ENCODE measurements around the gene NTSR1.

Gene NTSR1

DNA sequence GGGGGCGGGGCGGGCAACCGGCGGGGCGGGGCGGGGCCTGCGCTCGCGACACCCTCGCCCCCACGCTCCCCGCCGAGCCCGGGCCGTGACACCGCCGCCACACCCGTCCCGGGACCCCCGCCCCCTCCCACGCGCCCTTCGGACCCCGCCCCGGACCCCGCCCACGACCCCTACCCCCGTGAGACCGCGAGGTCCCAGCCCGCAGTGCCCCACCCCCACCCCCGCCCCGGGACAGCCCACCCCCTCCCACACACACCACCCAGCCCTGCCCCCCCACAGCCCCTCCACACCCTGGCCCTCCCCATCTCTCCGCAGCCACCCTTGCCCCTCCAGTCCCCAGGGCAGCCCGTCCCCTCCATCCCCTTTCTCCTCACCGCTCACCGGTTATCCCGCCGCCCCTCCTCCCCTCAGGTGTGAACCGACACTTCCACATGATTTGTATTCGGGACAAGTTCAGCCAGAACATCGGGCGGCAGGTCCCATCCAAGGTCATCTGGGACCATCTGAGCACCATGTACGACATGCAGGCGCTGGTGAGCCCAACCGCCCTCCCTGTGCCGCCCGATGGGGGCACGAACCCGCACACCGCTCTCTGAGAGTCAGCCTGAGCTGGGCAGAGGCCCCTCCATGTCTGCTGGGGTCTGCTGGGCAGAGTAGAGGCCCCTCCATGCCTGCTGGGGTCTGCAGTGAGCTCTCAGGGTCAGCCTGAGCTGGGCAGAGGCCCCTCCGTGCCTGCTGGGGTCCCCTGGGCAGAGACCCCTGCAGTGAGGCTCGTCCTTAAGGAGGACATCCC is 88.3 kb downstream of the NTSR1 start:
- no peaks in the 10 kb centered on the region for H3K27me3 ChIP-seq (replicated peaks in 2 of 5; ENCODE audit: control insufficient read depth in 4 of 5, insufficient read depth in 5 of 5, low read length in 4 of 5)
- peaks cover 0 to 34% (median 32%) of the 10 kb centered on the region in 4 experiments for H3K4me1 ChIP-seq (ENCODE audit: control extremely low read depth in 1 of 4, control insufficient read depth in 4 of 4, insufficient read depth in 4 of 4, low read length in 3 of 4)
- WGBS (ENCODE audit: insufficient coverage): 52% methylated on average over 23 of the region's 53 CpGs
- peak overlapping the region in 6 of 7 experiments; percentile 61 to 88 (median 74) for H3K4me3 ChIP-seq (ENCODE audit: control insufficient read depth in 1 of 7, extremely low read depth in 1 of 7, insufficient read depth in 4 of 7, low read depth in 2 of 7, low read length in 6 of 7)
- DNase-seq: no peak
- peaks cover 3 to 41% (median 29%) of the 10 kb centered on the region in 4 experiments for H3K36me3 ChIP-seq (ENCODE audit: control insufficient read depth in 4 of 4, insufficient read depth in 4 of 4, low read length in 3 of 4)
- ChIA-PET CTCF (interaction anchor here (2.1 to 2.4 kb wide), 2 partner anchors 11 to 14 kb away, joined by 8 to 13 read pairs; no protein-coding TSS in a partner anchor), POLR2A (no interaction called here)
- H3K27ac ChIP-seq (ENCODE audit: insufficient read depth in 1 of 2, low read depth in 1 of 2, low read length in 2 of 2, poor library complexity in 1 of 2, severe bottlenecking in 2 of 2): peak overlapping the region in 1 of 2 experiments; percentile 54
- H3K9me3 ChIP-seq (ENCODE audit: control extremely low read depth in 1 of 5, control insufficient read depth in 4 of 5, insufficient read depth in 2 of 5, low read depth in 1 of 5, low read length in 4 of 5): no peaks in the 10 kb centered on the region

DNA sequence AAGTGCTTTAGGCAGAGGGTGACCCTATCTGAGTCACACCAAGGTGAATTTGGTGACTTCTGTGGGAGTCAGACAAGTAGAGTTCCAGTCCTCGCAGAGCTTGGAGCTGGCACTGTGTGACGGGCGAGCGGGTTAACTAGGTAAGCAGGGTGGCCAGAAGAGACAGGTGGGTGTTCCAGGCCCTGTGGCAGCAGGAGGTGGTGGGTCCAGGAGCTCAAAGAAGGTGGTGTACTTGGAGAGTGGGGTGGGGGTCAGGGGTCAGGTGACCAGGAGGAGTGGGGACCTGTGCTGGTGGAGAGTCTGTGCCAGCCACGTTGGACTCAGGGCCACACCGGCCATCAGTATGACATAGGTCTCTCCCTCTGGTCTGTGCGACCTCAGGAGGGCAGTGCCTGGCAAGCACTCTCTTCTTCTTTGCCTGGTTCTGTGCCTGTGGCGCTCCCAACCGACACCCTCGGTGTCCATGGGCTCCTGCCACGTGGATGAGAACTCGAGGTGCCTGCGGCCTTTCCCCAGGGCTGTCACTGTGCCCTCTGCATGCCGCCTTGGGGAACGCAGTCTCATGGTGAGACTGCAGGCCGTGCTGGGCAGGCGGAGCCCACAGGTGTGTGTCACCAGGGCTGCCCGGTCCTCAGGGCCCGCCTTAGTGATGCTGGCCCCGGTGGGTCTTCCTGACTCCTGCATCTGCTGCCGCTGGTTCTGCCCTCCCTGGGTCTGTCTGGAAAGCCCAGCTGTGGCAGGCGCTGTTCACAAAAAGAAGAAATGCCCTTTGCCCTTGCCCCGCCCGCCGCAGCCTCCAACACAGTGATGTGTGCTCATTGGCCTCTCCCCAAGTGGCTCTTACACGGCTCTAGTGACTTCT is 89.3 kb downstream of the NTSR1 start:
- ChIA-PET POLR2A (no interaction called here), CTCF (interaction anchor here (1.9 to 2.4 kb wide), 3 partner anchors 10 to 13 kb away, joined by 8 to 13 read pairs (median 10); no protein-coding TSS in a partner anchor)
- Histone ChIP-seq H3K36me3 (ENCODE audit: control insufficient read depth in 4 of 4, insufficient read depth in 4 of 4, low read length in 3 of 4) (peaks cover 3 to 41% (median 29%) of the 10 kb centered on the region in 4 experiments), H3K4me3 (ENCODE audit: control insufficient read depth in 1 of 7, extremely low read depth in 1 of 7, insufficient read depth in 4 of 7, low read depth in 2 of 7, low read length in 6 of 7) (no peak overlapping the region), H3K27ac (ENCODE audit: insufficient read depth in 1 of 2, low read depth in 1 of 2, low read length in 2 of 2, poor library complexity in 1 of 2, severe bottlenecking in 2 of 2) (no peak overlapping the region), H3K4me1 (ENCODE audit: control extremely low read depth in 1 of 4, control insufficient read depth in 4 of 4, insufficient read depth in 4 of 4, low read length in 3 of 4) (peaks cover 0 to 40% (median 33%) of the 10 kb centered on the region in 4 experiments), H3K27me3 (replicated peaks in 2 of 5; ENCODE audit: control insufficient read depth in 4 of 5, insufficient read depth in 5 of 5, low read length in 4 of 5) (no peaks in the 10 kb centered on the region), H3K9me3 (ENCODE audit: control extremely low read depth in 1 of 5, control insufficient read depth in 4 of 5, insufficient read depth in 2 of 5, low read depth in 1 of 5, low read length in 4 of 5) (no peaks in the 10 kb centered on the region)
- WGBS (ENCODE audit: insufficient coverage): 94% methylated on average over 25 of the region's 26 CpGs
- no peak for DNase-seq

DNA sequence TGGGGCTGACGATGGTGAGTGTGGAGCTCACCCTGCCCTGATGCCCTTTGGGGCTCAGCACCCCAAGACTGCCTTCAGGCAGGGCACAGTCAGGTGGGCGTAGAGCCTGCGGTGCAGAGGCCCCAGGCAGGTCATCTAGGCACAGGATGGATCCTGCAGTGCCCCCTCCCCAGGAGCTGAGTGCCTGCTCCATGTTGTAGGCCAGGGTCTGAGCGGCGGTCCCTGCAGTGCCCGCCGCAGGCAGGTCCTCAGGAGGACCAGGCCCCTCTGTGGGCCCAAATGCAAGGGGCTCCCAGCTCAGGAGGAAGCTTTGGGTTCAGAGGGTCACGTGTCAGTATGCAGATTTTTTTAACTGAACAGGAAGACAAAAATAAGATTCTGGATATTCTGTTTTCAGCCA is 90.4 kb downstream of the NTSR1 start:
- WGBS (ENCODE audit: insufficient coverage): 96% methylated on average over 8 of the region's 8 CpGs
- H3K27me3 ChIP-seq (replicated peaks in 2 of 5; ENCODE audit: control insufficient read depth in 4 of 5, insufficient read depth in 5 of 5, low read length in 4 of 5): no peaks in the 10 kb centered on the region
- POLR2A ChIA-PET: no interaction called here
- H3K36me3 ChIP-seq (ENCODE audit: control insufficient read depth in 4 of 4, insufficient read depth in 4 of 4, low read length in 3 of 4): peaks cover 3 to 41% (median 29%) of the 10 kb centered on the region in 4 experiments
- CTCF ChIA-PET: interaction anchor here (1.9 kb wide), 1 partner anchor 10 kb away, joined by 10 read pairs; no protein-coding TSS in a partner anchor
- H3K4me1 ChIP-seq (ENCODE audit: control extremely low read depth in 1 of 4, control insufficient read depth in 4 of 4, insufficient read depth in 4 of 4, low read length in 3 of 4): peaks cover 0 to 43% (median 29%) of the 10 kb centered on the region in 4 experiments
- no peak overlapping the region for H3K4me3 ChIP-seq (ENCODE audit: control insufficient read depth in 1 of 7, extremely low read depth in 1 of 7, insufficient read depth in 4 of 7, low read depth in 2 of 7, low read length in 6 of 7)
- DNase-seq: no peak
- no peaks in the 10 kb centered on the region for H3K9me3 ChIP-seq (ENCODE audit: control extremely low read depth in 1 of 5, control insufficient read depth in 4 of 5, insufficient read depth in 2 of 5, low read depth in 1 of 5, low read length in 4 of 5)
- no peak overlapping the region for H3K27ac ChIP-seq (ENCODE audit: insufficient read depth in 1 of 2, low read depth in 1 of 2, low read length in 2 of 2, poor library complexity in 1 of 2, severe bottlenecking in 2 of 2)

DNA sequence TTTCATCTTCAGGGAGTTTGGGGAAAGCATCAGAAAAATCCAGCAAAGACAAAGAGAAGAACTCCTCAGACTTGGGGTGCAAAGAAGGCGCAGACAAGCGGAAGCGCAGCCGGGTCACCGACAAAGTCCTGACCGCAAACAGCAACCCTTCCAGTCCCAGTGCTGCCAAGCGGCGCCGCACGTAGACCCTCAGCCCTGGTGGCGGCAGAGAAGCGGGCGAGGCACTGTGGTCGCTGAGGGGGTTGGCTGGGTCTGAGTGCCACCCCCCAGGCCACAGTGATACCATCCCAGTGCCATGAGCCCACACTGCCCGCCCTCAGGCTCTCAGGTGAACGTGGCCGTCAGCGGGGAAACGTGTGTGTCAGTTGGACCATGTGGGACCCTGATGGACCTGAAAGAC is 90.8 kb downstream of the NTSR1 start:
- Histone ChIP-seq H3K27me3 (replicated peaks in 2 of 5; ENCODE audit: control insufficient read depth in 4 of 5, insufficient read depth in 5 of 5, low read length in 4 of 5) (no peaks in the 10 kb centered on the region), H3K36me3 (ENCODE audit: control insufficient read depth in 4 of 4, insufficient read depth in 4 of 4, low read length in 3 of 4) (peaks cover 3 to 41% (median 29%) of the 10 kb centered on the region in 4 experiments), H3K9me3 (ENCODE audit: control extremely low read depth in 1 of 5, control insufficient read depth in 4 of 5, insufficient read depth in 2 of 5, low read depth in 1 of 5, low read length in 4 of 5) (no peaks in the 10 kb centered on the region), H3K4me3 (ENCODE audit: control insufficient read depth in 1 of 7, extremely low read depth in 1 of 7, insufficient read depth in 4 of 7, low read depth in 2 of 7, low read length in 6 of 7) (no peak overlapping the region), H3K4me1 (ENCODE audit: control extremely low read depth in 1 of 4, control insufficient read depth in 4 of 4, insufficient read depth in 4 of 4, low read length in 3 of 4) (peaks cover 0 to 45% (median 31%) of the 10 kb centered on the region in 4 experiments), H3K27ac (ENCODE audit: insufficient read depth in 1 of 2, low read depth in 1 of 2, low read length in 2 of 2, poor library complexity in 1 of 2, severe bottlenecking in 2 of 2) (no peak overlapping the region)
- DNase-seq: no peak
- CTCF ChIA-PET: interaction anchor here (1.9 kb wide), 1 partner anchor 9 kb away, joined by 10 read pairs; no protein-coding TSS in a partner anchor
- POLR2A ChIA-PET: no interaction called here
- 95% methylated on average over 16 of the region's 19 CpGs for WGBS (ENCODE audit: insufficient coverage)

DNA sequence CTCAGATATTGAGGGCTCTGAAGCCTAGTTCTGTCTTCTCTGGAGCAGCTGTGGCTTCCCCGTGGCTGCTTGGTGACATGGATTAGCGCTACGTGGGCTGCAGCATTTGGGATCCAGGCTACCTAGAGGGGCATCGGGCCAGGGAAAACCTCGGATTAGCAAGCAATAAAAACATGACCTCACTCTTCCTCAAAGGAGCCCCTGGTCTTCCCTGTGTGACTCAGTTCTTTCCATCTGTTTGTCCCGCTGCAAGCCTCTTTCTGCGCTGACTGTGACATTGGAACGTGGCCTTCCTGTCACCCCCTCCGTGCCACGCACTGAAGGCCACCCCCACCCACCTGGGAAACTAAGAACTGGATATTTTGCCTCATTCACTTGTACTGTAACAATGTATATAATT is 91.2 kb downstream of the NTSR1 start:
- WGBS (ENCODE audit: insufficient coverage): 95% methylated on average over 6 of the region's 10 CpGs
- H3K36me3 ChIP-seq (ENCODE audit: control insufficient read depth in 4 of 4, insufficient read depth in 4 of 4, low read length in 3 of 4): peaks cover 3 to 41% (median 29%) of the 10 kb centered on the region in 4 experiments
- CTCF ChIA-PET: interaction anchor here (1.9 kb wide), 1 partner anchor 9 kb away, joined by 10 read pairs; no protein-coding TSS in a partner anchor

DNA sequence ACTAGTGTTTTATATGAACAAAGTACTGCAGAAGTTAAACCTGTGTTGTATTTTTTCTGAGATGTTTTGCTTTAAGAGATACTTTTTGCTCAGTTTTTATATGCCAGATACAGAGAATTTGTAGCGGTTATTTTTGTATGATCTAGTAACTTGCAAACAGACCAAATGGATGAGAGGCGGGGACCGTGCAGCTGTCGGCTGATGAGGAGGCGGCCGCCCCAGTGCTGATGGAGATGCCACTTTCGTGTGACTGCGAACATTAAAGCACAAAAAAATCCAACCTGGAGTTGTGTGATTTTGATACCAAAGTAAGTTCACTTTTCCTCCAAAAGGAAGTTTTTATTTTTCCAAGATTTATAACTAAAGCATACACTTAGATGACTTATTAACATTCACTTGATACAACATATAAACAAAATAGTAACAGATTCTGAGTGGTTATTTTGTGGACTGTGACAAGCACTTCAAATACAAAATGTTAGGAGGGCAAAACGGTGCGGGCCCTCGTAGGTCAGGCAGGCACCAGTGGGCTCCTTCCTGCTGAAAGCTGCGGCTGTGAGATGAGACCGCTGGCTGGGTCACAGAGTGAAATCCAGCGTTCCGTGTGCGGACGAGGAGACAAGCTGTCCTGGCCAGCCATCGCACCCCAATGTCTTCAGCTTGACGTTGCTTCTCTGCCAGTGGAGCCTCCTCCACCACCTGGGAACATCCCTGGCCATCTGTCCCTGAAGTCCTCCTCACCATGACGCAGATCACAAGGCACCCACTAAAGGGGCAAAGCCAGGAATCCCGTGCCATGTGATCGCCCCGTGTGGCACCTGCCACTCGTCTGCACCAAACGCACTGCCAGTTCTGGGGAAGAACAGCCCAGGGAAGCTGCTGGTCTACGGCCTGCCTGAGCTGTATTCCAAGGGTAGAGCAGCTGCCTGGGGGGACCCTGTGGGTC is 92.0 kb downstream of the NTSR1 start:
- CTCF ChIA-PET: interaction anchor here (1.9 kb wide), 1 partner anchor 8 kb away, joined by 10 read pairs; no protein-coding TSS in a partner anchor
- 90% methylated on average over 23 of the region's 26 CpGs for WGBS (ENCODE audit: insufficient coverage)
- Histone ChIP-seq H3K27ac (ENCODE audit: insufficient read depth in 1 of 2, low read depth in 1 of 2, low read length in 2 of 2, poor library complexity in 1 of 2, severe bottlenecking in 2 of 2) (no peak overlapping the region), H3K9me3 (ENCODE audit: control extremely low read depth in 1 of 5, control insufficient read depth in 4 of 5, insufficient read depth in 2 of 5, low read depth in 1 of 5, low read length in 4 of 5) (no peaks in the 10 kb centered on the region), H3K4me1 (ENCODE audit: control extremely low read depth in 1 of 4, control insufficient read depth in 4 of 4, insufficient read depth in 4 of 4, low read length in 3 of 4) (peaks cover 0 to 36% (median 22%) of the 10 kb centered on the region in 4 experiments), H3K27me3 (replicated peaks in 2 of 5; ENCODE audit: control insufficient read depth in 4 of 5, insufficient read depth in 5 of 5, low read length in 4 of 5) (no peaks in the 10 kb centered on the region), H3K4me3 (ENCODE audit: control insufficient read depth in 1 of 7, extremely low read depth in 1 of 7, insufficient read depth in 4 of 7, low read depth in 2 of 7, low read length in 6 of 7) (no peak overlapping the region), H3K36me3 (ENCODE audit: control insufficient read depth in 4 of 4, insufficient read depth in 4 of 4, low read length in 3 of 4) (peaks cover 3 to 41% (median 29%) of the 10 kb centered on the region in 4 experiments)
- POLR2A ChIA-PET: no interaction called here
- DNase-seq: no peak

More for the DNA sequence above, 91.2 kb downstream of the NTSR1 start:
- Histone ChIP-seq H3K27ac (ENCODE audit: insufficient read depth in 1 of 2, low read depth in 1 of 2, low read length in 2 of 2, poor library complexity in 1 of 2, severe bottlenecking in 2 of 2) (no peak overlapping the region), H3K4me3 (ENCODE audit: control insufficient read depth in 1 of 7, extremely low read depth in 1 of 7, insufficient read depth in 4 of 7, low read depth in 2 of 7, low read length in 6 of 7) (no peak overlapping the region), H3K4me1 (ENCODE audit: control extremely low read depth in 1 of 4, control insufficient read depth in 4 of 4, insufficient read depth in 4 of 4, low read length in 3 of 4) (peaks cover 0 to 41% (median 27%) of the 10 kb centered on the region in 4 experiments), H3K27me3 (replicated peaks in 2 of 5; ENCODE audit: control insufficient read depth in 4 of 5, insufficient read depth in 5 of 5, low read length in 4 of 5) (no peaks in the 10 kb centered on the region), H3K9me3 (ENCODE audit: control extremely low read depth in 1 of 5, control insufficient read depth in 4 of 5, insufficient read depth in 2 of 5, low read depth in 1 of 5, low read length in 4 of 5) (no peaks in the 10 kb centered on the region)
- POLR2A ChIA-PET: no interaction called here
- DNase-seq: no peak

Measured in common myeloid progenitor, CD34-positive (primary cell).